GM18508 (cell line): ENCODE measurements around the gene ZNF579.
"Not testable (repeated sequence)": the region's sequence is repeated elsewhere in the genome, so short reads cannot be mapped to it uniquely, and the experiment has no call there.

Experiments
- ATAC-seq: cut with Tn5 transposase; IDR thresholded peaks from one replicate; pipeline ENCODE4 v1.9.1; 2021; ENCODE audit warnings: moderate number of reproducible peaks; ENCODE audit not compliant: insufficient read depth, unreplicated experiment

ZNF579 gene

GRCh38 chr19:55596304-55596703, 15.7 kb upstream of the ZNF579 start:
- ATAC-seq = no peak

GRCh38 chr19:55594996-55595545, 14.4 kb upstream of the ZNF579 start:
- no peak for ATAC-seq

- no peak for ATAC-seq
These were observed 12.6 kb upstream of the ZNF579 start for GRCh38 chr19:55593096-55593772.

DNA sequence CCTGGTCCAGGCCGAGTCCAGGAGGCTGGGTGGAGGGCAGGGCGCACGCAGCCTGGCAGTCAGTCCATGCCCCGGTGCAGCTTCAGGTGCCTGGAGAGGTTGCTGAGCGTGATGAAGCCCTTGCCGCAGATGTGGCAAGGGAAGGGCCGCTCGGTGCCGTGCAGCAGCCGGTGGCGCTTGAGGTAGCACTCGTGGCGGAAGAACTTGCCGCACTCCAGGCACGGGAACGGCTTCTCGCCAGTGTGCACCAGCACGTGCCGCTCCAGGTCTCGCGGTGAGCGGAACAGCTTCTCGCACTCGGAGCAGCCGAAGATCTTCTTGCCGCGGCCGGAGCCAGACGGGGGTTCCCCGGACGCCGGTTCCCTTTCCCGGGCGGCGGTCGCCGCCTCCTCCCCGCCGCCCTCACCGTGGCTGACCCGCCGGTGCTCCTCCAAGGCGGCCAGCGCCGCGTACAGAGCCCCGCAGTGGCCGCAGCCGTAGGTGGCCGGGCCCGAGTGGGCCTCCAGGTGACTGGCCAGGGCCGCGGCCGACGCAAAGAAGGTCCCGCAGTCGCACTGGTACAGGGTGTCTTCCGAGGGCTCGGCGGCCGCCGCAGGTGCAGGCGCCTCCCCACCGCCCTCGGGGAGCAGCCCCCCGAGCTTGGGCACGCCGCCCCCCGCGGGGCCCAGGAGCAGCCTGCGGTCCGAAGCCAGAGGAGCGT, 11.9 kb upstream of the ZNF579 start:
- ATAC-seq = no peak

DNA sequence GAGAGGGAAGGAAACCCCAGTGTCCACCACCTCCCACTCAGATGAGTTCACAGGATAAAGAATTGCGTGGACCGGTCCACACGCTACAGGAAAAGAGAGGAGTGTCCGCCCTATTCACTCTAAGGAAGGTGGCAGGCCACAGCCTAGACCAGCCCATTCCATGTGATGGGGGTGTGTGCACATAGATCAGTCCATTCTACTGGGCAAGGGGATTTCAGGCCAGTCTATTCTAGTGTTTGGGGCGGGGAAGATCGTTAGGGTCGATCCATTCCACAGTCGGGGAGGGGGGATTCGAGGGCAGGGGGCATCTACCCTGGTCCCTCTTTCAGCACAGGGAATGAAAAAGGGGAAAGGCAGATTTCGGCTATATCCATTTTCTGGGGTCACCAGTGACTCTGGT, 10.9 kb upstream of the ZNF579 start:
- ATAC-seq = no peak

GRCh38 chr19:55590617-55591016, 10.0 kb upstream of the ZNF579 start:
- ATAC-seq = no peak

DNA sequence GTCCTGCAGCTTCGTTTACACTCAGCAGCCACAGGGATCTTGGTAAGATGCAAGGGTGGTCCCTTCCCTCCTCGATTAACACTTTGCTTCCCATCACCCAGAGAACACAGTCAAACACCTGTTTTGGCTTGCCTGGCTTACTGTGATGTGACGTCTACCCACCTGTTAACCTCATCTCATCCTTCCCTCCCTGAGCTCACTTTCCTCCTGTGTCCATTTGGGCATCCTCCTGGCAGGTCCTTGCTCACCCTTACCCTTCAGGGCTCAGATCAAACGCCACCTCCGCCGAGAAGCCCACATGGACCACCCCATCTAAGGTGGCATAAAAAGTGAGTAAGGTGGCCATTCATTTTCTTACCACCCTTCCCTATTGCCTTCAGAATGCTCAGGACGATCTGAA, 9.5 kb upstream of the ZNF579 start:
- ATAC-seq = no peak

GRCh38 chr19:55588738-55589137, 8.1 kb upstream of the ZNF579 start:
- no peak for ATAC-seq

GRCh38 chr19:55586976-55587668, 6.5 kb upstream of the ZNF579 start:
- peak; percentile 79 for ATAC-seq

- ATAC-seq = no peak
These were observed 5.2 kb upstream of the ZNF579 start for GRCh38 chr19:55585658-55586339.

DNA sequence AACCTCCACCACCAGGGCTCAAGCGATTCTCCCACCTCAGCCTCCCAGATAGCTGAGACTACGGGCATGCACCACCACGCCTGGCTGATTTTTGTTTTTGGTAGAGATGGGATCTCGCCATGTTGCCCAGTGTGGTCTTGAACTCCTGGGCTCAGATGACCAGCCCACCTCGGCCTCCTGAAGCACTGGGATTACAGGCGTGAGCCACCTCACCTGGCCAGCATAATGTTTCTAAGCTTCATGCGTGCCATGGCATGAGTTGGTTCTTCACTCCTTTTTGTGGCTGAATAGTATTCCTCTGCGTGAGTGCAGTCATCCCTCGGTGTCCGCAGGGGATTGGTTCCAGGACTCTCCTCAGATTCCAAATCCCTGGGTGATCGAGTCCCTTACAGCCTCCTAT, 4.2 kb upstream of the ZNF579 start:
- ATAC-seq = no peak

GRCh38 chr19:55583897-55584296, 3.2 kb upstream of the ZNF579 start:
- ATAC-seq = not testable (repeated sequence)

DNA sequence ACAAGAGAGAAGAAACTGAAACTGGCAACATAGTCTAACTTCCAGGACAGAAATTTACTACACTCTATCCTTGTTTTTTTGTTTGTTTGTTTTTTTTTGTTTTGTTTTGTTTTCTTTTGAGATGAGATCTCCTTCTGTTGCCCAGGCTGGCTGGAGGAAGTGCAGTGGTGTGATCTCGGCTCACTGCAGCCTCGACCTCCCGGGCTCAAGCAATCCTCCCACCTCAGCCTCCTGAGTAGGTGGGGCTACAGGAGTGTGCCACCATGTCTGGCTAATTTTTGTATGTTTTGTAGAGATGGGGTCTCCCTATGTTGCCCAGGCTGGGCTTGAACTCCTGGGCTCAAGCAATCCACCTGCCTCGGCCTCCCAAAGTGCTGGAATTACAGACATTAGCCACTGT, 1.6 kb upstream of the ZNF579 start:
- not testable (repeated sequence) for ATAC-seq

GRCh38 chr19:55581823-55582223, 1.2 kb upstream of the ZNF579 start:
- ATAC-seq = no peak

- no peak for ATAC-seq
These were observed 636 bp upstream of the ZNF579 start for GRCh38 chr19:55581145-55581822.

GRCh38 chr19:55579766-55580621, 654 bp downstream of the ZNF579 start:
- no peak for ATAC-seq

- no peak for ATAC-seq
These were observed 1.6 kb downstream of the ZNF579 start for GRCh38 chr19:55578761-55579747.
